DND-41 (cell line): ENCODE results near the gene AHSG.

Experiments used
- ATAC-seq: fragments of 200-7000 bp; cut with Tn5 transposase; 3 replicates; pipeline ENCODE4 v1.9.1; 2021; ENCODE audit warnings: low read depth; ENCODE audit not compliant: insufficient read depth
- DNase-seq: peaks from one replicate; pipeline ENCODE4 v3.0.0-alpha.2; 2020
- H2AFZ ChIP-seq: 2 replicates; pipeline ENCODE4 v1.6.0; 2012; ENCODE audit warnings: low read depth, low read length
- H3K27ac ChIP-seq: 2 replicates; pipeline ENCODE4 v1.5.1; 2012; ENCODE audit warnings: low read length, inconsistent platforms
- H3K27me3 ChIP-seq: fragments of 200-600 bp; sonication (generic); 2 replicates; pipeline ENCODE4 v1.6.0; 2012; ENCODE audit warnings: low read length, mild to moderate bottlenecking, inconsistent platforms; ENCODE audit not compliant: insufficient read depth, poor library complexity
- H3K36me3 ChIP-seq: 2 replicates; pipeline ENCODE4 v1.5.1; 2012; ENCODE audit warnings: low read length, inconsistent platforms; ENCODE audit not compliant: insufficient read depth
- H3K4me1 ChIP-seq: 2 replicates; pipeline ENCODE4 v1.5.1; 2012; ENCODE audit warnings: mild to moderate bottlenecking, low read length; ENCODE audit not compliant: insufficient read depth
- H3K4me2 ChIP-seq: 2 replicates; pipeline ENCODE4 v1.6.0; 2012; ENCODE audit warnings: mild to moderate bottlenecking, moderate library complexity, low read length, inconsistent platforms; ENCODE audit not compliant: insufficient read depth
- H3K4me3 ChIP-seq, 2 experiments: fragments of 200-600 bp in 1 of 2; shearing (Covaris generic) in 1 of 2; 2 replicates each; pipeline ENCODE4 v1.5.1; 2012 to 2016; ENCODE audit warnings: inconsistent platforms in 2 of 2, low read length in 2 of 2, mild to moderate bottlenecking in 2 of 2, low read depth in 1 of 2, moderate library complexity in 1 of 2
- H3K79me2 ChIP-seq: 2 replicates; pipeline ENCODE4 v1.6.0; 2012; ENCODE audit warnings: low read length, inconsistent platforms; ENCODE audit not compliant: insufficient read depth
- H3K9ac ChIP-seq: 2 replicates; pipeline ENCODE4 v1.6.0; 2012; ENCODE audit warnings: low read depth, mild to moderate bottlenecking, inconsistent platforms, low read length, moderate library complexity
- H3K9me3 ChIP-seq: 2 replicates; pipeline ENCODE4 v1.5.1; 2012; ENCODE audit warnings: low read length, moderate library complexity, mild to moderate bottlenecking, inconsistent platforms; ENCODE audit not compliant: insufficient read depth, severe bottlenecking
- H4K20me1 ChIP-seq: 2 replicates; pipeline ENCODE4 v1.6.0; 2012; ENCODE audit warnings: low read length; ENCODE audit not compliant: insufficient read depth
- EZH2 ChIP-seq: IDR thresholded peaks from 3 replicates; pipeline ENCODE4 v1.6.1; 2012; ENCODE audit warnings: borderline replicate concordance, low read depth, mild to moderate bottlenecking, moderate library complexity, low read length, inconsistent platforms; ENCODE audit not compliant: severe bottlenecking
- TF ChIP-seq, protein P1 (sequence below): IDR thresholded peaks from 2 replicates; pipeline ENCODE4 v1.5.1; 2012; ENCODE audit warnings: borderline replicate concordance, low read length, moderate library complexity, mild to moderate bottlenecking; ENCODE audit not compliant: poor library complexity, severe bottlenecking; ENCODE audit errors: extremely low read depth

AHSG gene, protein sequence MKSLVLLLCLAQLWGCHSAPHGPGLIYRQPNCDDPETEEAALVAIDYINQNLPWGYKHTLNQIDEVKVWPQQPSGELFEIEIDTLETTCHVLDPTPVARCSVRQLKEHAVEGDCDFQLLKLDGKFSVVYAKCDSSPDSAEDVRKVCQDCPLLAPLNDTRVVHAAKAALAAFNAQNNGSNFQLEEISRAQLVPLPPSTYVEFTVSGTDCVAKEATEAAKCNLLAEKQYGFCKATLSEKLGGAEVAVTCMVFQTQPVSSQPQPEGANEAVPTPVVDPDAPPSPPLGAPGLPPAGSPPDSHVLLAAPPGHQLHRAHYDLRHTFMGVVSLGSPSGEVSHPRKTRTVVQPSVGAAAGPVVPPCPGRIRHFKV

DNA sequence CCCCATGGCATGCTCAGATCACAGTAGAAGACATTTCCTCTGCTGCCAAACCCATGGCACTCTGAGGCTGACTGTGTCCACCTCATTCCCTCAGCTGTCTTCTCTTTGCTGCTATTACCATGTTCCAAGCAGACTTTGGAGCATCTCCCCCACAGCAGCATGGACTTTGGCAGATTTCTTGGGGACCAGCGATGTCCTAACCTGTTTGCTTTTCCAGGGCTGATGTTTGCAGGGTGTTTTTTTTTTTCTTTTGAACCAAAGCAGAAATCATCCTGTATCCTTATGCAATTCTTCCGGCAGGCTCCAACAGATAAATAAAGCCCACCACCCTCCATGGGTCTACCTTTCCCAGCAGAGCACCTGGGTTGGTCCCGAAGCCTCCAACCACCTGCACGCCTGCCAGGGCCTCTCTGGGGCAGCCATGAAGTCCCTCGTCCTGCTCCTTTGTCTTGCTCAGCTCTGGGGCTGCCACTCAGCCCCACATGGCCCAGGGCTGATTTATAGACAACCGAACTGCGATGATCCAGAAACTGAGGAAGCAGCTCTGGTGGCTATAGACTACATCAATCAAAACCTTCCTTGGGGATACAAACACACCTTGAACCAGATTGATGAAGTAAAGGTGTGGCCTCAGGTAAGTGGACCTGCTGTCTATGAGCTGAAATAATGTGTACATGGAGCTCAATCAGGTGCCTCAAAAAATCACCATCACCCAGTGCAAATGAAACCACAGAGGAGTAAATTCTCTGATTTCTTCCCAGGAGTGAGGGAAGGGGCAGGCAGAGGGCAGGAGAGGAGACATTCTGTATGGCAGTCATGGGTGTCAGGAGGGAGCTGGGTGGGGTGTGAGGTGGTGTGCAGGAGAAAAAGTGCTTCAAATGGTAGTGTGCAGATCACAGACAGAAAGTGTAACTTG is at the start of gene AHSG:
AHSG (plus strand) TSS at position 340 of the 916 bp plus-strand sequence; CDS start at position 422, 82 bp downstream.
- H2AFZ ChIP-seq = no peak within 1 kb of the TSS
- no peak within 1 kb of the TSS for H3K4me3 ChIP-seq
- peaks cover 25% of the 10 kb centered on the region for H3K4me1 ChIP-seq
- H3K27ac ChIP-seq = no peak within 1 kb of the TSS
- H4K20me1 ChIP-seq = no peaks in the 10 kb centered on the region
- TF ChIP-seq EZH2 = no peak
- TF ChIP-seq, protein P1, sequence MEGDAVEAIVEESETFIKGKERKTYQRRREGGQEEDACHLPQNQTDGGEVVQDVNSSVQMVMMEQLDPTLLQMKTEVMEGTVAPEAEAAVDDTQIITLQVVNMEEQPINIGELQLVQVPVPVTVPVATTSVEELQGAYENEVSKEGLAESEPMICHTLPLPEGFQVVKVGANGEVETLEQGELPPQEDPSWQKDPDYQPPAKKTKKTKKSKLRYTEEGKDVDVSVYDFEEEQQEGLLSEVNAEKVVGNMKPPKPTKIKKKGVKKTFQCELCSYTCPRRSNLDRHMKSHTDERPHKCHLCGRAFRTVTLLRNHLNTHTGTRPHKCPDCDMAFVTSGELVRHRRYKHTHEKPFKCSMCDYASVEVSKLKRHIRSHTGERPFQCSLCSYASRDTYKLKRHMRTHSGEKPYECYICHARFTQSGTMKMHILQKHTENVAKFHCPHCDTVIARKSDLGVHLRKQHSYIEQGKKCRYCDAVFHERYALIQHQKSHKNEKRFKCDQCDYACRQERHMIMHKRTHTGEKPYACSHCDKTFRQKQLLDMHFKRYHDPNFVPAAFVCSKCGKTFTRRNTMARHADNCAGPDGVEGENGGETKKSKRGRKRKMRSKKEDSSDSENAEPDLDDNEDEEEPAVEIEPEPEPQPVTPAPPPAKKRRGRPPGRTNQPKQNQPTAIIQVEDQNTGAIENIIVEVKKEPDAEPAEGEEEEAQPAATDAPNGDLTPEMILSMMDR = no peak
- DNase-seq = no peak
- no peaks in the 10 kb centered on the region for H3K36me3 ChIP-seq
- H3K27me3 ChIP-seq = peaks cover 34% of the 10 kb centered on the region
- no peak for ATAC-seq
- H3K9ac ChIP-seq = no peak within 1 kb of the TSS
- no peak within 1 kb of the TSS for H3K4me2 ChIP-seq
- H3K9me3 ChIP-seq = no peaks in the 10 kb centered on the region
- H3K79me2 ChIP-seq = no peaks in the 10 kb centered on the region

DNA sequence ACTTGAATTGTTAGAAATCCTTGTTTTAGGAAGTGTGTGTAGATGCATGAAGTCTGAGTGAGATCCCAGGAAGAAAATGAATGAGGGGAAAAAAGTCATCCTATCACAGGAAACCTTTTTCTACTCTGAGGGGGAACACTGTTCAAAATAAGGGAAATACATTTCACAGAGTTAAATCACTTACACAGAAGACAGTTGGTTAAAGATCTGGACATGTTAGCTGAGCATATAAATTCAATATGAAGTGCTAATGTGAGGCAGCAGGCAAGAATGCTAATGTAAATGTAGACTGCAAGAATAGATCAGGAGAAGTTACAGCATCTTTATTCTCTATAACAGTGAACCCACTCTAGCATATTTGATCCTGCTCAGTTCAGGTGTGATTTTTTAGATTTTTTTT is 48.3 kb upstream of the AHSG start:
- Histone ChIP-seq H3K27me3 (no peaks in the 10 kb centered on the region), H3K4me3 (no peak overlapping the region), H3K9ac (no peak overlapping the region), H3K4me1 (peaks cover 56% of the 10 kb centered on the region), H3K36me3 (peaks cover 25% of the 10 kb centered on the region; the same call in 1 of the 2 replicates), H3K9me3 (no peaks in the 10 kb centered on the region), H3K4me2 (peak overlapping the region; percentile 12; the same call in 1 of the 2 replicates), H3K27ac (no peak overlapping the region), H3K79me2 (peaks cover 79% of the 10 kb centered on the region), H4K20me1 (peaks cover 2% of the 10 kb centered on the region; the same call in 1 of the 2 replicates), H2AFZ (no peak overlapping the region)
- no peak for DNase-seq
- TF ChIP-seq, protein P1 = no peak
- no peak for TF ChIP-seq EZH2
- no peak for ATAC-seq

DNA sequence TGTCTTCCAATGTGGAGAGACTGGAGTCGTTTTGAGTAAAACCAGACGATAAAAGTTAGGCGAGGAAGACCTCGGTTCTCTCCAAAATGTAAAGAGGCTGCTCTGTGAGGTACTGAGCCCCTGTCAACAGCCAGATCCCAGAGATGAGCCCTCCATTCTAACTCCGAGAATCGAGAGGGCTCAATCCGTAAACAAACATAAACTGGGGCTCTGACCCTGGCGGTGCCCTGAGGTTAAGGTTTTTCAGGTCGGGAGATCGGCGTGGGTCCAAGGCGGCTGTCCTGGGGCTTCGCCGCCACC is 46.1 kb upstream of the AHSG start:
- Histone ChIP-seq H3K4me3 (peak overlapping the region; percentile 64 to 89), H4K20me1 (peaks cover 5% of the 10 kb centered on the region; the same call in 1 of the 2 replicates), H3K79me2 (peaks cover 80% of the 10 kb centered on the region), H3K4me1 (peaks cover 67% of the 10 kb centered on the region), H2AFZ (peak overlapping the region; percentile 97), H3K27ac (peak overlapping the region; percentile 75), H3K9ac (peak overlapping the region; percentile 87), H3K4me2 (peak overlapping the region; percentile 85), H3K9me3 (no peaks in the 10 kb centered on the region), H3K27me3 (no peaks in the 10 kb centered on the region), H3K36me3 (peaks cover 24% of the 10 kb centered on the region; the same call in 1 of the 2 replicates)
- no peak for ATAC-seq
- no peak for DNase-seq
- TF ChIP-seq EZH2 = no peak
- TF ChIP-seq, protein P1 = no peak
